Small intestine (tissue), 7 donors: ENCODE data around the gene PRKAR2B. TPM values are rescaled to one million over a fixed set of nuclear protein-coding genes. Genes with fewer than 3 reads are reported as not detected.

Experiments used
- DNase-seq, 2 donors: peaks; one replicate each; pipeline versions ENCODE4 v3.0.0 to v3.0.0-alpha.2; 2013
- FAIRE-seq: peaks from 2 replicates; lab custom pipeline; 2012; peaks lifted over from hg19 to GRCh38; lab: Jason Lieb, UNC
- H3K27ac ChIP-seq, 3 donors: one replicate each; pipeline ENCODE4 v1.5.1; 2013; ENCODE audit warnings: low read length in 2 of 3, mild to moderate bottlenecking in 2 of 3, control low read depth in 1 of 3, inconsistent platforms in 1 of 3, low read depth in 1 of 3, moderate library complexity in 1 of 3
- H3K27me3 ChIP-seq, 3 donors: one replicate each; pipeline ENCODE4 v1.6.1; 2013; ENCODE audit warnings: low read length in 3 of 3, inconsistent platforms in 1 of 3; ENCODE audit not compliant: control insufficient read depth in 3 of 3, insufficient read depth in 3 of 3
- H3K36me3 ChIP-seq, 3 donors: one replicate each; pipeline ENCODE4 v1.6.1; 2013; ENCODE audit warnings: low read length in 3 of 3, inconsistent platforms in 1 of 3, low read depth in 1 of 3, mild to moderate bottlenecking in 1 of 3, moderate library complexity in 1 of 3; ENCODE audit not compliant: control insufficient read depth in 3 of 3, insufficient read depth in 2 of 3
- H3K4me1 ChIP-seq, 3 donors: one replicate each; pipeline ENCODE4 v1.6.1; 2013; ENCODE audit warnings: low read length in 2 of 3, inconsistent platforms in 1 of 3, low read depth in 1 of 3, mild to moderate bottlenecking in 1 of 3, moderate library complexity in 1 of 3; ENCODE audit not compliant: control insufficient read depth in 3 of 3, insufficient read depth in 2 of 3
- H3K4me3 ChIP-seq, 3 donors: one replicate each; pipeline ENCODE4 v1.5.1; 2013; ENCODE audit warnings: low read length in 3 of 3, control low read depth in 1 of 3, inconsistent platforms in 1 of 3, low read depth in 1 of 3, mild to moderate bottlenecking in 1 of 3, moderate library complexity in 1 of 3
- H3K9me3 ChIP-seq, 2 donors: one replicate each; pipeline ENCODE4 v1.6.1; 2013; ENCODE audit warnings: low read depth in 1 of 2, low read length in 1 of 2; ENCODE audit not compliant: control insufficient read depth in 2 of 2, insufficient read depth in 1 of 2
- WGBS, 3 donors: extraction: QIAGEN DNeasy Blood & Tissue Kit; methylation state at CpG; one replicate each; pipeline ENCODE4 v1.1.7; 2013; 5-methylcytosine and 5-hydroxymethylcytosine counted together
- polyA plus RNA-seq, 4 donors: library from polyadenylated mRNA; stranded (reverse) in 3 of 4; unstranded in 1 of 4; fragments of 200-250 nt in 3 of 4; fragments of 120-200 nt in 1 of 4; gene quantifications; one replicate each; pipeline versions ENCODE4 v1.2.1 to v1.2.3, GENCODE V29; 2013
- donor health status: healthy with polysubstance abuse.
- donor health status: control.
- donor health status: control.
- donor health status: Bipolar disorder and iron deficiency.
- donor health status: healthy.

The PRKAR2B gene
- polyA plus RNA-seq, 4 donors: 0.89 to 12.9 (median 7.2) TPM

DNA sequence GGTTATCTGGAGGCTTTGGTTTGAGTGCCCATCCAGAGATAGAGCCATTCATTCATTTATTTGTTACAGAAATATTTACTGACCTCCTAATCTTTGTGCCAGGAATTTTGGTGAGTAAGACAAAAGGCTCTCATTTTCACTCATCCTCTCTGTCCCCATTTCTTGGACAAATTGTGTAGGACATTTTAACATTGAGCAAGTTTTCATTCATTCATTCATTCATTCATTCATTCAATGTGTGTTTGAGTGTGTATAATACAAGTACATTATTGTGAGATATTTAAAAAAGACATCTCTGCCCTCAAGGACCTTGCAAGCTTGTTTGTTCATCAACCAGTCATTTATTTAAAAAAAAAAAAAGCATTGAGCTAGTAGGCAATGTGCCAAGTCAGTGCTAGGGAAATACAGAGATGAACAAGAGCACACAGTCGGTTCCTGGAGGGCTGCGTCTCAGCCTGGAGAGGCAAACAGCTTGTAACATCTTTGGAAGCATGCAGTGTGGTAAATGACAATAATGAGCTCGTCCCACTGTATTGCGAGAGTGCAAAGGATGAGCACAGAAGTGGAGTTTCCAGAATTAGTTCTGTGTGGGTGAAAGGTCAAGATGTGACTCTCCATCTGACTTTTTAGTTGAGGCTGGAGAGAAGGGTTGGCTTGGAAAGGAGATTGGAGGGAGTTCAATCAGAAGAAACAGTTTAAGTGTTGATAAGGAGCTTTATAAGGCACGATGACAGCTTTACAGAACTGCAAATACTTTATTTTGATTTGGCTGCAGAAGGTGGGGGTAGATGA lies 73.8 kb downstream of the PRKAR2B start:
- H3K4me3 ChIP-seq: no peak overlapping the region
- no peaks in the 10 kb centered on the region for H3K27me3 ChIP-seq
- H3K9me3 ChIP-seq: no peaks in the 10 kb centered on the region
- no peaks in the 10 kb centered on the region for H3K4me1 ChIP-seq
- H3K27ac ChIP-seq: no peak overlapping the region
- no peaks in the 10 kb centered on the region for H3K36me3 ChIP-seq
- DNase-seq (peak in 1 of 2 donors; percentile 7), FAIRE-seq (no peak)
- 53 to 61% (median 59%) methylated on average over 5 of the region's 5 CpGs for WGBS, 3 donors

DNA sequence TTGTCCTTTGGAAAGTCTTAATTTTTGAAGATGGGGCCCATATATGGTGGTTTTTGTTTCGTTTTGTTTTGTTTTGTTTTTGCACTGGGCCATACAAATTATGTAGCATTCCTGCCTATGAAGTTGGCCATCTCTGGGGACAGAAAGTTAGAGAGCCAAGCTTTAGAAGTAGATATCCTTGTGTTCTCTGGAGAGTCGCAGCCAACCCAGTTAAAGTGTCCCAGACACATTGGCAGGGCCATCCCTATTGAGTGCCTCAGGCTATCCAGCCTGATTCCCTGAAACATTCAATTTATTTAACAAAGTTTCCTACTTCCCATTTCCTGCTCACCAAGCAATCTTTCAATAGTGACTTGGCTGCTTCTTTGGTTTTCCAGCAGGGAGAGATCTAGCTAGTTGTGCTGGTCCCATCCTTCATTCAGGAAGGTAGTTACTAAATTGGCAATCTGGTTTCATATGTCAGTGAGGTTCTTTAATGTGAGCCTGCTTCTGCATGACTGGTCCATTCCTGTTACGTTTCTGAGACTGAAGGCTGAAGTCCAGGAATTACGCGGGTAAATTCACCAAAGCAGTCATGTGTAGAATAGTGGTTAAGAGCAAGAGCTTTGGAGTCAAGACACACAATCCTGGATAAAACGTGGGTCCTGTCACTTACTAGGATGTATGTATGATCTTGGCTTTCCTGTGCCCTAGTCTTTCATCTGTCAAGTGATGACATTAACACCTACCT lies 75.0 kb downstream of the PRKAR2B start:
- WGBS, 3 donors: 79 to 80% (median 79%) methylated on average over 6 of the region's 6 CpGs
- H3K36me3 ChIP-seq: no peaks in the 10 kb centered on the region

DNA sequence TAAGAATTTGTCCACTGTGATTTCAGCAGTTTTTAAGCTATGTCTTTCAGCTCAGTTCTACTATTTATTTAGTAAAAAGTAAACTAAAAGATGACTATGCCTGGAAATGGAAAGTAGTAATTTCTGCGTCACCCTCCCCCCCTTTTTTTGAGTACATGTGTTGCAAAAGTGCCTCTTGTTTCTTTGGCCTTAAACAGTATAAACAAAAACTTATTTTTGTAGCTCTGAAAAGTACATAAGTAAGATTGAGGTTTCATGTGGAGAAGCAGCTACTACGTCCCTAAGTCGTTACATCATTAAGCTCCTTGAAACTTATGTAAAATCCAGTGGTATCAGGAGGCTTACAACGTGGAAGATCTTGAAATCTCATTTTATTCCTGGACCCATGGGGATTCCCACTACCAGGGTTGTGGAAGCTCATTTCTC lies 78.0 kb downstream of the PRKAR2B start:
- no peak for FAIRE-seq
- H3K9me3 ChIP-seq: no peaks in the 10 kb centered on the region
- no peaks in the 10 kb centered on the region for H3K36me3 ChIP-seq
- H3K27ac ChIP-seq: peak overlapping the region in 1 of 3 donors; percentile 36
- WGBS, 3 donors: 35 to 56% (median 39%) methylated on average over 4 of the region's 4 CpGs
- H3K27me3 ChIP-seq: no peaks in the 10 kb centered on the region
- no peak overlapping the region for H3K4me3 ChIP-seq
- no peaks in the 10 kb centered on the region for H3K4me1 ChIP-seq
- peak in 1 of 2 donors; percentile 5 for DNase-seq

More for the DNA sequence above, 75.0 kb downstream of the PRKAR2B start:
- Histone ChIP-seq H3K9me3 (no peaks in the 10 kb centered on the region), H3K27me3 (no peaks in the 10 kb centered on the region), H3K4me1 (no peaks in the 10 kb centered on the region), H3K4me3 (no peak overlapping the region), H3K27ac (no peak overlapping the region)
- no peak for DNase-seq
- no peak for FAIRE-seq

DNA sequence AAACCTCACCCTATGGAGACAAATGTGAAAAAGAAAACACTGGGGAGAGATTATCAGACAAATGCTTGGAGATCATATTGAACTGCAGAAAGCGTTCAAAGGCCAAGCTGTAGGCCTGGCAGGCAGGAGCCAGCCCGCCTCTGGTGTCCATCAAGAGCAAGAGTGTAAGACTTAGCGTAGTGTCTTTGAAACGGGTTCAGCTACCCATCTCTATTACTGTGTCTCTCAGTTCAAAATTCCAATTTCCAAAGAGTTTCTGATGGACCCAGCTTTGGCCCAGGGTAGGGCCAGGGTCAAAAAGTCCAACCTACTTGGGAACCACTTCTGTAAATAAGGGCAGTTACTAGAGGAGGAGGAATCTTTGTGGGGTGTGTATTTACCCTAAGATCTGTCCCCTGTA lies 78.9 kb downstream of the PRKAR2B start:
- H3K9me3 ChIP-seq: no peaks in the 10 kb centered on the region
- no peaks in the 10 kb centered on the region for H3K27me3 ChIP-seq
- no peak for FAIRE-seq
- no peak for DNase-seq
- peak overlapping the region in 1 of 3 donors; percentile 14 for H3K27ac ChIP-seq
- H3K4me3 ChIP-seq: no peak overlapping the region
- no peaks in the 10 kb centered on the region for H3K4me1 ChIP-seq
- WGBS, 3 donors: 93 to 95% (median 93%) methylated on average over 4 of the region's 4 CpGs
- no peaks in the 10 kb centered on the region for H3K36me3 ChIP-seq

DNA sequence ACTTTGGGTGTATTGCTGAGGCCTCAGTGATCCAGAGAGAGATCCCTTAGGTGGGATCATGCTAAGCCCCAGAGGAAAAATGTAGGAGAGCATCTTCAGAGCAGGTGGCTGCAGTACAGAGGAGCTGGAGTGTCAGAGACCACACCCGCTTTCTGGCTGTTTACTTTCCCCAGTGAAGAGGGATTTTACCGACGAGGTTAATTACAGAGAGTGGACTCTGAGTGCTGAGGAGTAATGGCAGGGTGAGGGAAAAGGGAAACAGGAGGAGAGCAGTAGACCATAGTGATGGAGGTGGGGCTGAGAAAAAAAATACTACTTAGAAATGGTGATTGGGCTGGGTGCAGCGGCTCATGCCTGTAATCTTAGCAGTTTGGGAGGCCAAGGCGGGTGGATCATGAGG lies 81.0 kb downstream of the PRKAR2B start:
- no peaks in the 10 kb centered on the region for H3K4me1 ChIP-seq
- H3K4me3 ChIP-seq: no peak overlapping the region
- no peaks in the 10 kb centered on the region for H3K36me3 ChIP-seq
- no peaks in the 10 kb centered on the region for H3K27me3 ChIP-seq
- peak overlapping the region in 1 of 3 donors; percentile 6 for H3K27ac ChIP-seq
- no peaks in the 10 kb centered on the region for H3K9me3 ChIP-seq
- 45 to 69% (median 61%) methylated on average over 5 of the region's 5 CpGs for WGBS, 3 donors
- FAIRE-seq: no peak
- no peak for DNase-seq

DNA sequence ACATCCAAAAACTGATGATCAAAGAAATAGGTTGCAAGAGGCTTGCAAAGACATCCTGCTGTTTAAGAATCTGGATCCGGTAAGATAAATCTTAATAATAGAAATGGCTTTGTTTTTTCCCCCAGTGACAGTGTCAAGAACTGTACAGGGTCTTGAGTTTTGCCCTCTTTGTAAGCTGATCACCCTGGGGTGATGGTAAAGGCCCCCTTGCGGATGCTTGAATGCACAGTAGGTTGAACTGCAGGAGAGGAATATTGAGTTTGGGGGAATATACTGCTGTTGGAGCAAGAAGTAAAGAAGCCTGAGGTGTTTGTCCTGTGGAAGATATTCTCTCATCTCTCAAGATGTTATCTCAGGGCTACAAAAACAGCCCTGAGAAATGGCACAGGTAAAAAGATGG lies 83.7 kb downstream of the PRKAR2B start:
- no peak for DNase-seq

DNA sequence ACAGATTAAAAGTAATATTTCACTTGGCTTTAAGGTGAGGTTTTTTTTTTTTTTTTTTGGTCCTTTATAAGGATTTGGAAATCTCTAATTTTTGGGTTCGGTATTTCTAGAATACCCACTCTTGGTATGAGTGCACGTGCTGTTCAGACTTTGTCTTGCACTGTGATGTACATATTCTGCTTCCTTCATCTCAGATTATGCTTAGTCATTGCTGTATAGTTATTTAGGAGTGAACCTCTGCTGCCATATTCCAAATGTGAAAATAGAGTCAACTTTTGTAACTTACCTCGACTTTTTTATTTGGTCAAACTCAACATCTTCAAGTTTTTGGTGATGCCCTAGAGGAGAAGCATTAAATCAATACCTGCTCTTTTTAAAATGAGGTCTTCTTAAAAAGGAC lies 84.2 kb downstream of the PRKAR2B start:
- no peaks in the 10 kb centered on the region for H3K36me3 ChIP-seq
- no peak overlapping the region for H3K27ac ChIP-seq
- DNase-seq: no peak
- no peaks in the 10 kb centered on the region for H3K4me1 ChIP-seq
- no peak overlapping the region for H3K4me3 ChIP-seq
- no peaks in the 10 kb centered on the region for H3K27me3 ChIP-seq
- 81 to 93% (median 89%) methylated on average over 3 of the region's 3 CpGs for WGBS, 3 donors
- FAIRE-seq: no peak
- H3K9me3 ChIP-seq: no peaks in the 10 kb centered on the region

More for the DNA sequence above, 83.7 kb downstream of the PRKAR2B start:
- Histone ChIP-seq H3K27me3 (no peaks in the 10 kb centered on the region), H3K27ac (no peak overlapping the region), H3K4me3 (no peak overlapping the region), H3K36me3 (no peaks in the 10 kb centered on the region), H3K4me1 (no peaks in the 10 kb centered on the region), H3K9me3 (no peaks in the 10 kb centered on the region)
- 95 to 96% (median 95%) methylated on average over 2 of the region's 2 CpGs for WGBS, 3 donors
- FAIRE-seq: no peak

DNA sequence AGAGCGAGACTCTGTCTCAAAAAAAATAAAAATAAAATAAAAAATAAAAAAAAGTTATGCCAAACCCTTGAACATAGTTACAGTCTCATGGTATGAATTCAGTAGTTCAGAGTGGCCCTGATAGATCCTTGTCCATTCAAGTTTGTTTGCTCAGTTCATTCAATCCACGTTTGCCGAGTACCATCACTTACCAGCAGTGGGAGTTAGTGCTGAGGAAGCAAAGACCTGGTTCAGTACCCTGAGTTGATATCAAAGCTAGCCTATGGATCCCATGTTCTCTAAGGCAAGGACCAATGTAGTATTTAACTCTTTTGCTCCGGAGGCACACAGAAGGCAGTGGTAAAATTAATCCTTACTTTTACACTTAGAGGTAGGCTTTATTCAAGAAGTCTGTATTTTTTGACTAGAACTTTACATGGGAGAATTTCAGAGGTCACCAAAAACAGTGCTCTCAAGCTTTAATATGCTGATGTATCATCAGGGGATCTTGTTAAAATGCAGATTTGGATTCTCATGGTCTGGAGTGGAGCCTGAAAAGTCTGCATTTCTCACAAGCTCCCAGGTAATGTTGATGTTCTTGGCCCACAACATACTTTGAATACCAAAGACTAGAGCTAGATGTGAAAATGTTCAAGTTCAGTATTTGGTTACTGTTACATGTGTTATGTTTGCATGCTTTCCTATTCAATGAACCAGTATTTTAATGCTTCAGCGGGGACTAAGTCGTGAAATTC lies 86.1 kb downstream of the PRKAR2B start:
- H3K4me1 ChIP-seq: no peaks in the 10 kb centered on the region
- no peak overlapping the region for H3K4me3 ChIP-seq
- no peak for FAIRE-seq
- 63 to 75% (median 75%) methylated on average over 6 of the region's 6 CpGs for WGBS, 3 donors
- no peaks in the 10 kb centered on the region for H3K27me3 ChIP-seq
- no peak overlapping the region for H3K27ac ChIP-seq
- DNase-seq: no peak
- no peaks in the 10 kb centered on the region for H3K36me3 ChIP-seq
- H3K9me3 ChIP-seq: no peaks in the 10 kb centered on the region
